Umbilical cord (tissue), 2 donors: ENCODE results near the gene KCNJ1. TPM values are rescaled to one million over a fixed set of nuclear protein-coding genes. Genes with fewer than 3 reads are reported as not detected.
A peak's percentile ranks its signal among the peaks of the same experiment; 100 is the strongest.

Source experiments
- DNase-seq: peaks from one replicate; pipeline ENCODE4 v3.0.0-alpha.2; 2015; ENCODE audit warnings: low spot score
- total RNA-seq: library from RNA; depleted of rRNA; stranded (reverse); fragments of >200 nt; gene quantifications from one replicate; pipeline ENCODE4 v1.2.3, GENCODE V29; 2014; ENCODE audit warnings: low replicate concordance; ENCODE audit not compliant: insufficient read depth

KCNJ1 gene
- total RNA-seq, 1 donor from 2014 or later, result 2.6 TPM

DNA sequence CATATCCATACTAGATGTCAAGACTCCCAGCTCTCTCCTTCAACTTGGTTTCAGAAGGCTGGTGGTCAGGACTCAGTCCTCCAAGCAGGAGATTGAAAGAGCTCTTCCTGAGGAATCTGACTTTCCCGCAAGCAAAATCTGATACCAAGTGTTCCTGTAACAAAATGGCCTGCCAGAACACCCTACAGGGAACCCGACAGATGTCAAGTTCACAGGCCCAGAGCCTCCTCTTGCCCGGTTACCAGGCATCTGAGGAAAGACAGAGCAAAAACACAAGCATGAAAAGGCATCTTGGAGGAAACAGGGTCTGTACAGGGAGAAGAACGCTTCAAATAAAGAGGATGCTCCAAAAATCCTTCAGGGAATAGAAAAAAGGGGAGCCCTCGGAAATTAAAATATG, 15.4 kb upstream of the KCNJ1 start:
- DNase-seq, result no peak

DNA sequence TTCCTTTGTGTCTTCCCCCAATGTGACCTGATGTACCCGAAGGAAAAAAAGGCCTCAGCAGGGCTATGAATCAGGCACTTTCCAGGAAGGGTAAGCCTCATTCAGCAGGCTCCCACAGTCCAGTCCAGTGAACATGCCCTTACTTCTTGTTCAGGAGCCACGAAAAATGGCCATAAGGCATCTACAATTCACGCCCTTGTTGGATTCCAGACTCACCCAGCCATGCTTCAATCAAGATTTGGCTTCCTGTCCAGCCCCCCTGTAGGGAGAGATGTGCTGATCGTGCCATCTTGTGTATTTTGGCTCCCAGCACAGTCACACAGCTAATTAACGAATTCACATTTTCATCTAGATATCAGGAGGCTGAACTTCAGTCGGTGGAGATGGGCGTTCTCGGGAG, 14.1 kb upstream of the KCNJ1 start:
- DNase-seq, result no peak

DNA sequence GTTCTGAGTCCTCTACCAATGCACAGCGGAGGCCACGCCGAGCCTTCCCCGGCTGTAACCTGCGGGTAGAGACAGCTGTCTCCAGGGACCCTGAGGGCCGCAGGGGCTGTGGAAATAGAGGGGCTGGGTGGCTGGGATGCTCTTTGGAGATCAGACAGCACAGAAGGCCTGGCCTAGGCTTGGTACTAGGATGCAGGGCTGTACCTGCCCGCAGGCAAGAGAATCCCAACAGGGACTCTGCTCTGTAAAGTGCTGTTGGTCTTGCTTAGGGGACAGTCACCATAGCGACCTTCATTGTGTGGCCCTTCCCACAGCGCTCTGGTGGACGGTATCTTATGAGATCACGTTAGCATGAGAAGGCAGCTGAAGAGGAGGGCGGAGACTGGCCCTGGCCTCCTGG, 12.7 kb upstream of the KCNJ1 start:
- DNase-seq, result no peak

DNA sequence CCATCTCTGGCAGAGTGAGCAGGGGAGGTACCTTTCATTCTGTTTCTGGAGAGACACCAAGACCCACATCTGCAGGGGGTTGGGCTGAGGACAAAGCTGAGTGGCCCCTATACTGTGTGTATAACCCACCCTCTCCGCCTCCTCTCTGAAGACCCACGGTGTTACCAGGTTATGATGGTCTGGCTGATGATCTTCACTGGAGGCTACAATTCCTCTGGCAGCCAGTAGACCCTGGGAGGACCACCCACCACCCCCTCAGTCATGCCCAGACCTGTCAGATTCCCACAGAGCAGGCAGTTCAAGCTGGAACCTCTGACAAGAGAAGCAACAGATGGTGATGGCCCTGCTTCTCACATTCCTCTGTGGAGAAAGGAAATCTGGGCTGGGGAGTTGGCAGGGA, 11.4 kb upstream of the KCNJ1 start:
- DNase-seq, result no peak

DNA sequence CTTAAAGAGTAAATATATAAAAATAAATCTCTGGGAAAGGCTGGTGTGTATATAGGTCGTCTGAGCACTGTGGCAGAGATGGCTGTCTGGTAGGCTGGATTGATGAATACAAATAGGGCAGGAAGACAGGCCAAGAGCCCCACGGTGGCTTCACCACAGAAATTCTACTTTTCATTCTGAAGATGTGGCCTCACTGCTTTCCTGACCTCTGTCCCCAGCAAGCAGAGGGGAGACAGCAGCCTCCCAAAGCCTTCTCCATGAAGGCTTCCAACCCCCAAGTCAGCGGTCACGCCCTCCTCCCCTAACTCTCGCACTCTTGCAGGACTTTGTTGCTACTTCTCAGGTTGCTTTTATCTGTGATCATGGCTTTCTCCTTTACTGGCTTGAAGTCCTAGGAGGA, 10.6 kb upstream of the KCNJ1 start:
- no peak for DNase-seq

DNA sequence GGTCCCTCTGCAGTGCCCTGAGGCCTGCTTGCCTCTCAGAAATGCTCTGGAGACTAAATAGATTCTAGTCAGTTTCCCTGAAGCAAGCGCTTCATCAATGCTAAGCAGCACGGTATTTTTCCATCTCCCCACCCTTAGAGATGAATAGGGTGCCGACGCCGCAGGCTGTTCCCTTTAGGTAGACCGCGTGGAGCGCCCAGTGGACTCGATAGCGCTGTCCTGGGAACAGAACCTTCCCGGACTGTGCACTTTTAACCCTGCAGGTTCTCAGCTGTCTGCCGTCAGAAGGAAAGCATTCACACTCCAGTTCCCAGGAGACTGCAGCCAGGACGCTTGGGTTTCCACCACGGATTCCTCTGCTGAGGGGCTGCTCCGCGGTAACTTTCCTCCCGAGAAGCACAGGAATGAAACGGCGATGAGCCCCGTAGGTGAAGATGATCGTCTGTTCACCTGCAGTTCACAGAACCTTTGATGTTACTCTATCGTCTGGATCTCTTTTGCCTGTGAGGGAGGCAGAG, 9.1 kb upstream of the KCNJ1 start:
- DNase-seq, result no peak

DNA sequence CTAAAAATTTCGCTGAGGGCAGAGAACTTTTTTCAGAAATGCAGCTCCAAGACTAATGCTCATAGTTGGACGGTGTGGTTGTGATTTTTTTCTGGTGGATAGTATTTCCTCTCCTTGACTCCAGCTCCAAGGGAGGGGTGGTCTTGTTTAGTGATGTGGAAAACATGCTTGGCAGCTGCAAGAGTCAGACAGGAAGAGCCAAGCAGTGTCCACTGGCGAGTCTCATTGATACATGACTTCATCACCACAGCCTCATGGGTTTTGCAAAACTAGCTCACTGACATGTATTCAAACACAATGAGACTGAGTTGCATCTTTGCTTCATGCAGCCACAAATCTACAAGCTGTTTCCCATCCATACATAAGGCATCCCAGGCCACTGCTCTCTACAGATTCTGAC, 7.3 kb upstream of the KCNJ1 start:
- no peak for DNase-seq

DNA sequence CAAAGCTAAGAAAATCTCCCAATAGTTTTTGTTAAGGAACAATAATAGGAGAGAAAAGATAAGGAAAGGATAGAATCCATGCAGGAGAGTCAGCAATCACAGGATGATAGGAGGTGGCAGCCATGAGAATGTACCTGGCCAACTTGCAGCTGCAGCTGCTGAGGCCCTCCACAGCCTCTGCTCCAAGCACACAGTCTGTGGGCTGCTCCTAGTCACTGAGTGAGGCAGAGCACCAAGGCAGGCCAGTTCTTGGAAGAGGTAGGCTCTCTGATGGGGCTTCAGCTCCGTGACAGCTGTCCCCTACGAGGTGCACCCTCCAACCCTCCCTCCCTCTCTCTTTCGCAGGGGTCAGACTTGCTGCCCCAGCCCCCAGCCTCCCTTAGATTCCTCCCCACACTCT, 5.5 kb upstream of the KCNJ1 start:
- DNase-seq, result no peak

DNA sequence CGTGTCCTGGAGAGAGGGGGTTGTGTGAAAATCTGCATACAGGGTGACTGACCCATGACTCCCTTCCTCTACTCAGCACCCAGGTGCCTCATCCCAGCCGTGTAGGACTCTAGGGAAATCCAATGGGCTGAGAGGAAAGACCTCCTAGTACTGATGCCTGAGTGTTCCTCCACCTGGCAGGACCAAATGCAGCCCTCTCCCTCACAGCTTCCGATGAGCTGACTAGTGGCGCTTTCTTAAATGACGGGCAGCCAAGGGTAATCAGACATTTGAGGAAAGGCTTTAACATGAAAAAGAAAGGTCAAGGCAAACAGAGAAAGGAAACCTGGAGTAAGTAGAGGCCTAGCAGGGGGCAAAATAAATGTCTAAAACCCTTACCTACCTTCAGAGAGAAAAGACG, 5.0 kb upstream of the KCNJ1 start:
- no peak for DNase-seq

DNA sequence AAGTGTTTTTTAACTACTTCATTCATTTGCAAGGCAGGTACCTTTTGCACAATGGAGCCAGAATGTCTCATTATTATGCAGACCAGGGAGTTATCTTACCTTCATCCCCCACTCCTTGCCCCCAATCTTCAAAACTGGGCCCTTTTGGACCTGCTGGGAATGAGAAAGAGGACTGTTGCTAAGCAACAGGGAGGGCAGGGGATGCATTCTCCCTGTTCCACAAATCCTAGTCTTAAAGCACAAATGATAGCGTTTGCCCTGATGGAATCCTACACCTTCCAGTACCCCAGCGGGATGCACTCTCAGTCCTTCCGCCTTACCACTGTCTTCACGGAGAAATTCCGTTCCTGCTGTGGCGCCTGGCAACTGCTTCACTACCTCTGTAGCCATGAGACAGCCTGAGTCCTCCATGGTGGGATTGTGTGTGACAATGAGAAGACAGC, 4.1 kb upstream of the KCNJ1 start:
- no peak for DNase-seq

DNA sequence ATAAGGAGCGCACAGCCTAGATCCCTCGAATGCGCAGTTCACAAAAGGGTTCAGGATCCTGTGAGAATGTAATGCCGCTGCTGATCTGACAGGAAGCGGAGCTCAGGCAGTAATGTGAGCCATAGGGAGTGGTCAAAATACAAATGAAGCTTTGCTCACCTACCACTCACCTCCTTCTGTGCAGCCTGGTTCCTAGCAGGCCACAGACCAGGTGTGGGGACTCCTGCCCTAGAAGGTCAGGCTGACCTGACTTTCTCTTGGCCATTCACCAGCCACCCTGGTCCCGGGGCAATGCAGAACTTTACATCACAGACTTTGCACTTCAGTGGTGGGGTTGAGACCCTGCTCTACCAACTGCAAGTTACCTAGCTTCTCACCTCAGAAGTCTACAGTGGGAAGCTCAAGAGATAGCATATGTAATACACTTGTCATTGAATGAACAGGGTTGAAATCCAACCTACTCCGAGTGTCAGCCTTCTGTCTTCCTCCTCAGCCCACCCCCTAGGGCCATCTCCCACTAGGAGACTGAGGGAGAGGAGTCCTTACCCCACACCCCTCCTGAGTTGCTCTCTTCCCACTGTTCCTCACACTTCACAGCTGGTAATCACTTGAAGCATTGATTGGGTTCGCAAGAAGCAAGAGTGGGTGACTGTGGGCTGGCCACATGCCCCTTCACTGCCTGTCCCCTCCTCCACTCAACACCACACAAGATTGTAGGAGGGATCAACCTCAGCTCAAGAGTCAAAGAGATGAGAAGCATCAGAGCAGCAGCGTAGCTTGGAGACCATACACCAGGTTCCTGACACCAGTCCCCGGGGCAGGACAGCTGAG, 2.0 kb upstream of the KCNJ1 start:
- DNase-seq, result no peak

DNA sequence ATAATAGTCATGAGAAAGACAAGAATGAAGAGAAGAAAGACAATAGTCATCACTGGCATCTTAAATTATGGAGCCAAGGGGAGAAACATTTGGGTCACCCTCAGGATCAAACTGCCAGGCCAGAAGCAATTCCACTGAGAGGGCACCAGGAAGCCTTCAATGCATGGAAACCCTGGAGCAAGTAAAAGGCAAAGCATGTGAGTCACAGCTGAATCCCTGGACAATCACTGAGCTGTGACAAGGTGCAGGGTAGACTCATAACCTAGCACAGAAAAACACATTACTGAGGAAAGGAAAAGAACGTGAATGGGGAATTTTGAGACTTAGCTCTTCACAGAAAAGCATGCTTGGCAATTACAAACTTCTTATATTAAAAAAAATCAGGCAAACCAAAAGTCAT, 1.6 kb downstream of the KCNJ1 start:
- no peak for DNase-seq

DNA sequence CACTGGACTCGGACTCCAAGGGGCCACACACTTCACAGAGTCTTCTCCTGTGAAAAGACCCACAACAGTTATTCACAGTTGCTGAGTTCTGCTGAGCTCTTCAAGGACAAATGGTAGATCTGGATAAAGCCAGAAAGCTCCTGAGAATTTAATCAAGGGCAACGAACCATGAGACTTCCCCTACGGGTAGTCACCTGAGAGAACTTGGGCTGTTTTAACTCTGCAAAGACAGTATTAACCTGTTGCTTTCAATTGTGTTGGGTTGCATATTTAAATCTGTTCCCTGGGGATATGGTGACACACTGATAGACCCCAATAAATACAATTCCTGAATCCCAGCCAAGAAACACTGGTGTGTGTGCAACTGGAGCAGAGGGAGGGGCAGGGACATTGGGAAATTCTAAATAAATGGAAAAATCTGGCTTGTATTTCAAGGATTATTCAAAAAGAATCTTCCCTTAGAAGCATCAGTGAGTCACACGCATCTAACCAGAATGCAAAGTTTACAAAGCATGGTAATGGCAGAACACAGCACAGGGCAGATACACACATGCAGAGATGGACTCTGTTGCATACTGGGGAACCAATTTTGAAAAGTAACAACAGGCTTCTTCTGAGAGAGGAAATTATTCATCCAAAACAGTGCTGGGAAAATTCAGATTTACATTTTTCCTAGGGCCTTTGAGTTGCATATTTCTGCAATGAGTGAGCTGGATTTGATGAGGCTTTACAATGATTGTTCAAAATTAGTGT, 4.0 kb downstream of the KCNJ1 start:
- DNase-seq, result peak; percentile 64

DNA sequence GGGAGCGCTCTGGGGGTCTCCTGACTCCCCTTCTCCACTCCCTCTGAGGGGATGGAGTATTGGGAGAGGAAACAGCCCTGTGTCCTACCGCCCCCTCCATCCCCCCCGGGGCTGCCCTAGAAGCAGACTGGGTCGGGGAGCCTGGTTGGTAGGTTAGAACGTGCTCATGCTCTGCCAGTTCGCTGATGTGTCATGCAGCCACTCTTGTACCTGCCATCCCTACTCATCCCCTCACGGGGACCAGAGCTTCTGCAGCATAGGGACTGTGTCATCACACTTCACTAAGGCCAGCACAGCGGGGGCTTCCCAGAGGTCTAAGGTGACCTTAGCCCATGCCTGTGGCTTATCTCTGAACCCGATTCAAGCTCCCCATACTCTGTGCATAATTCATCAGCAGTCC, 4.7 kb downstream of the KCNJ1 start:
- no peak for DNase-seq

DNA sequence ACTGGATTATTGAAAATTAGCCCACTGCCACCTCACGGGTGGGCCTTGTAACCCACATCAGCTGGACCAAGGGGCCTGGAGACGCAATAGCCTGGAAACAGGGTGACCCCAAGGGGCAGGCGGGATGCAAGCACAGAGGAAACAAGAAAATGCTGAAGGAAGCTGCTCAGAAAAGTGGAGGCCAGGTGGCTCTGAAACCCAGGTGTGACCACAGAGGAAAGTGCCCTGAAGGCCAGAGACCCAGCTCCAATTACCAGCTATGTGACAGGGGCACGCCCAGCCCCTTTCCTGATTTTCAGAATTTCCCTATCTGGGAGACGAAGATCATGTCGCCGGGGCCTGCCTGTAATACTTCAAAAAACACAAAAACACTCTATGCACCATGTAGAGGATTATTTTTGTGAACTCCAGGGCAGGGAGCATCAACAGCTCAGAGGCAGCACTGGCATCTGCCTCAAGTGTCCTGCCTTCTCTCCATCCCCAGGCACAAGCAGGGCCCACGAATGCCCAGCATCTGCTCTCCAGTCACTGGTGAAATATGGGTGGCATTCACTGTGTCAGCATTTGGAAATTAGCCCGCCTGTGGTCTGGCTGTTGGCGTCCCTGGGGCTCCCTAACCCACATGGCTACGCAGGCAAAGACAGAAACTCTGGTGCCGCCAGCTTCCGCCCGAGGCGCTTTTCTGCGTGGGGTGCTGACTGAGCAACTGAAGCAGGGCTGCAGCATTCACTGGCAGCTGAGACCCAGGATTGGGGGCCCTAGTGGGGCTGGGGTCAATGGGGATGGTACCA, 6.3 kb downstream of the KCNJ1 start:
- no peak for DNase-seq

DNA sequence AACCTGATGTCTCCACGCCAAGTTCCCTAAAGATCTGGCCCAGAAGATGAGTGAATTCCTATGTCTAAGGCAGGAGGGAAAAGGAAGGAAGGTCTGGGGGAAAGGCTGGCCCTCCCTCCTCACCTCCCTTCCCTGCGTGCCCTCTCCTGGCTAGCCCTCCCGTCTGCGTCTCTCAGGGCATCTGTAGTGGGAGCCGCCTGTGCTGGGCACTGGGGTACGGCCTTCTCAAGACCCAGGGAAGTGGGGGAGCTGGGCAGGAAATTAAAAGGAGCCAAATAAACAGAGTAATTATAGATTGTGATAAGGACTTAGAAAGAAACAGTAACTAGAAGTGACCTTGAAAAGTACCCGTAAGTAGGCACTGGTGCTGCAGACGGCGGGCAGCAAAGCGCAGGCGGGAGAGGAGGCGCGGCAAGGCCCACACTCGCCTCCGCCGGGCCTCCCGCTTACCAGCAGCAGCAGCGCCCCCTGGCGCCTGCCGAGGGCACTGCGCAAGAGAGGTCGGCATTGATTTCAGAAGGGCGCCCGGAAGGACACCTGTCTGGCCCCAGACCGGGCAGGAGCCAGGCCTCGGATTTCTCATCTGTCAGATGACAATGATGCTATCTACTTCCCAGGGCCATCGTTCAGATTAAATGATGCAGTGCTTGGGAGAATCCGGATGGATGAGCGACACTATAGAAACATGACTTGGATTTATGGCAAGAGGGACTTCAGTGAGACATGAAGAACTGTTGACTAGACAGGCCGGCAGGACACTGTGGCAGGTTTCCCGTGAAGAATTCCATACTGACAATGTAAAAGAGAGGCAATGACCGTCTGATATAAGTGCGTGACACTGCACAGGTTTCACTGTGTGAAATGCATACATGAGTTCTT, 7.3 kb downstream of the KCNJ1 start:
- DNase-seq, result peak; percentile 51

DNA sequence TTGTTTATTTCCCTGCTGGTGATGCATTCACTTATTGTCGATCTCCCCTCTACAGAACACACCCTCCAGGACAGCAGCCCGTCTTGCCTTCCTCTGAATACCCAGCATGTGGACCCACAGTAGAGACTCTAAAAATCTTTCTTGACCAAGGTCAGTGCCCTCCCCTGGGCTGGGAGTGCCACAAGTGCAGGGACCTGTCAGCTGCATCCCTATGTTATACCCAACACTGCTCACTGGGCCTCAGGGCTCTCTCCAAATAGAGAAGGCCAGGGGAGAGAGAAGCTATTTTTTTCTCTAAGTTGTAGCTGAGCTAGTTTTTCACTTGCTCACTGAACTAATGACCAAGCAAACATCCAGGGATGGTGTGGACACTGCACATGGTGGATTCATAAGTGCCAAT, 9.8 kb downstream of the KCNJ1 start:
- DNase-seq, result no peak

DNA sequence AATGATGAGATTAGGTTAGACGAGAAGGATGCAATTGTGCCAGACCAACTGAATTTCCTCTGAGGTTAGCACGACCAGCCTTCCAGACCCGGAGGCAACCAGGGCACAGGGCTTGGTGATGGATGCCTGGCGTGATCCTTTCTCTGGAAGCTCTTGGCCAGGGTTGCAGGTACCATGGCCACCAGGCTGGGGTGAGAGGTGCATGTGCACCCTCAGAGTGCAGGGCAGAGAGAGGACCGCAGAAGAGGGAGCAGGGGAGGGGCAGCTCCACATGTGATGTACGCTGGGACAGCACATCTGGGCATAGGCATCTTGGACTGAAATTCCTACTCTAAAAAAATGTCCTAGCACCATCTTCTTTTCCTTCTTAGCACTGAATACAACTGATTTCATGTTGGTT, 10.9 kb downstream of the KCNJ1 start:
- DNase-seq, result no peak

DNA sequence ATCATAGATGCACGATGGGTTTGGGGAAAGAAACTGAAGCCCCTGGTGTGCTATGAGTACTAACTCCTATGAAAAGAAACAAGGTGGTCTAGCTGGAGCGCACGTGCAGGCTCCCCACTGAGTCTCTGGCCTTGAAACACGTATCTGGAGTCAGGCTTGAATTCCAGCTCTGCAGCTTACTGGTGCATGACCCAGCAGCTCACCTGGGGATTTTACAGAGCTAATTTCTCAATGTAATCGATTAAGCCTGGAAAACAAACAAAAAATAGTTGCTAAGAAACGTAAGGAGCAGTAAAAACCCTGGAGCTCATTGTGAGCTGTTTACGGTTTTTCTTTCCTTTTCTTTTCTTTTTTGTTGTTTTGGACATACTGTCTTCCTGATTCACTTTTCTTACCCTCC, 12.3 kb downstream of the KCNJ1 start:
- DNase-seq, result no peak

DNA sequence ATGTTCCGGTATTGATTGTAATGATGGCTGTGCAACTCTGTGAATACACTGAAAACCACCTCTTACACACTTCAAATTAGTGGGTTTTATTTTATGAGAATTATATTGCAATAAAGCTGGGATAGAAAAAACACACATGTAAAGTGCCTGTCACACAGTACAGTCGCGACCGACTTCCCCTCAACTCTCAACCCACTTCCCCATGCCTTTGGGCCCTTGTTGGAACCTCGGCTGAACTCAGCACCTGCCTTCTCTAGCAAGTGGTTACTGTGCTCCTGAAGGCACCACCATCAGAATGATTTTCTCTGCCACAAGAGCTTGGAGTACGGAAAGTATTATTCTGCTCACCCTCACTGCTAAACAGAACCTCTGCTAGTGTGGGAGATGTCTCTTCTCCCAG, 13.5 kb downstream of the KCNJ1 start:
- DNase-seq, result no peak
